GM21526 (cell line): ENCODE results near the gene ATG16L1.
A peak's percentile ranks its signal among the peaks of the same experiment; 100 is the strongest.

Source experiments
- ATAC-seq: cut with Tn5 transposase; IDR thresholded peaks from one replicate; pipeline ENCODE4 v1.9.1; 2021; ENCODE audit warnings: moderate library complexity; ENCODE audit not compliant: unreplicated experiment, low FRiP score

The ATG16L1 gene

DNA sequence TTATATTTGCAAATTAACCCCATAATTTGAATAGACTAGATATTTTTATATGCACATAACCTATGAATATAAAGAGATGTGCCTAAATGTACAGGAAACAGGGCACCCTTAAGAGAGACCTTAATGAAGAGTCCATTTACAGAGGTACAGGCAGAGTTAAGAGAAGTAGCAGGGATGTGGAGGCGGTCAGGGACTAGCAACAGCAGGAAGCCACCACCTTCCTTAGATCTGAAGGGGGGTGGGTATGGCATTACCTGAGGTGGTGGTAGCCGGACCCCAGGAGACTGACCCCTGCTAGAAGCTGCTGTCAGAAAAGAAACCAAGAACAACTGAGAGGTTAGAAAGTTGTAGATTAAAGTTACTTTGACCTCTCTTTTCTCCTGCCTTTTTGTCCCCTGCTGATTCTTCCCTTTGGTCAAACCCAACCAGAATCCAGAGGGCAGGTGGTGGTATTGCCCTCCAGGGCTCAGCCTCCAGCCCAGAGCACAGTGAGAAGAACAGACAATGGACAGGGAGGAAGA lies 24.9 kb upstream of the ATG16L1 start:
- no peak for ATAC-seq

DNA sequence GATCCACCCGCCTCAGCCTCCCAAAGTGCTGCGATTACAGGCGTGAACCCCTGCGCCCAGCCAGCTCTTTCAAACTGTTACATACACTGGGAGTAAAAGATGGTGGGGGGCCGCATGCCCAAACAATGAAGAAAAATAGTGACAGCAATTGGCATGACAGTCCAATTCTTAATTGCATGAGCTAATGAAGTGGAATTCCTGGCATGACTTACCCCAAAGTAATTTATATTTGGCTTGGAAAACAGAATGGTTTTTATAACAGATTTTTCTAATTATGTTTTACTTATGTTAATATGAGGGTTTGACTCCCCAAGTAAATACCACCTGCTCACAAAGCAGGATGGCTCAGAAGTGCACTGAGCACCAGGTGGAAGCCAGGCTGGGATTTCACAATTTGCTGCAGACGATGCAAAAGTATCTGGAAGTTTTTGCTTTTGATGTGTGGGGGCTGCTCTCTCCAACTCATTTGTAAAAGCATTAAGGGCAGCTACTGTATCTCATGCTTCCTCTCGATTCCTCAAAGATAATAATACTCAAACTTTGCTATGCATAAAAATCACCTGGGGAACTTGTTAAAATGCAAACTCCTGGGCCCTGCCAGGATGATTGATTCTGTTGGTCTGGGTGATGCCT lies 24.0 kb upstream of the ATG16L1 start:
- ATAC-seq: no peak

GRCh38 chr2:233228376-233228775 lies 23.1 kb upstream of the ATG16L1 start:
- ATAC-seq: no peak

- ATAC-seq: no peak
Observed at GRCh38 chr2:233233618-233234230, 17.7 kb upstream of the ATG16L1 start.

DNA sequence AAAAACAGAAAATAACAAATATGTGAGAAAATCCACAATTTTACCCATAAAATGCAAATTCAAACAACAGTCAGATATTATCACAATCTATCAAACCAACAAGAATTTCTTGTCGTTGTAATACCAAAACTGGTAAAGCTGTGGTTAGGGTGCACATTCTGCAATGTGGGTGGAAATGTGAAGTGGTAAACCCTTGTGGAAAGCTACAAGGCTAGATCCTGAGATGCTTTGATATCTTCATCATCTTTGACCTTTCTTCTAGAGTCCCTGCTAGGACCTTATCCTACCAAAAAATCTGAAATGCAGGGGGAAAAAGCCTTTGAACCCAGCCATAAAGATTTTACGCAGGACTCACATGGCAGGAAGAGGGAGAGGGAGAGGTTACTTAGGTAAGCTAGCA lies 17.2 kb upstream of the ATG16L1 start:
- ATAC-seq: no peak

GRCh38 chr2:233234996-233235395 lies 16.5 kb upstream of the ATG16L1 start:
- ATAC-seq: no peak

- ATAC-seq: no peak
Observed at GRCh38 chr2:233235977-233236376, 15.5 kb upstream of the ATG16L1 start.

GRCh38 chr2:233236820-233237589 lies 14.5 kb upstream of the ATG16L1 start:
- no peak for ATAC-seq

DNA sequence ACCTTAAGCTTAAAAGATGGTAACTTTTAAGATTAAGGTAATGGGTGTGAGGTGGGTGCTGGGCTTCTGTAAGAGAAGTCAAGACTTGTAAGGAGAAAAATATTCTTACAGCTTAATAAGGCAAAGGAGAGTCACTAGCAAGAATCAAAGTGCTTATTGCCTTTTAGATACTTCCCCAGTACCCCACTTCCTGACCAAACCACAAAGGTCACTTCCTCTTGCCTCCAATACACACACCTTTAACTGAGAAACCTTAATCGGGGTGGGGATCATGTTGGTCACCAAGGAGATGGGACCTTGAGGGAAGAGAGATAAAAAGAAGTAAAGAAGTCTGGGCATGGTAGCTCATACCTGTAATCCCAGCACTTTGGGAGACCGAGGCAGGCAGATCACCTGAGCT lies 10.6 kb upstream of the ATG16L1 start:
- peak; percentile 66 for ATAC-seq

- no peak for ATAC-seq
Observed at GRCh38 chr2:233241803-233242202, 9.7 kb upstream of the ATG16L1 start.

GRCh38 chr2:233242231-233242927 lies 9.1 kb upstream of the ATG16L1 start:
- no peak for ATAC-seq

DNA sequence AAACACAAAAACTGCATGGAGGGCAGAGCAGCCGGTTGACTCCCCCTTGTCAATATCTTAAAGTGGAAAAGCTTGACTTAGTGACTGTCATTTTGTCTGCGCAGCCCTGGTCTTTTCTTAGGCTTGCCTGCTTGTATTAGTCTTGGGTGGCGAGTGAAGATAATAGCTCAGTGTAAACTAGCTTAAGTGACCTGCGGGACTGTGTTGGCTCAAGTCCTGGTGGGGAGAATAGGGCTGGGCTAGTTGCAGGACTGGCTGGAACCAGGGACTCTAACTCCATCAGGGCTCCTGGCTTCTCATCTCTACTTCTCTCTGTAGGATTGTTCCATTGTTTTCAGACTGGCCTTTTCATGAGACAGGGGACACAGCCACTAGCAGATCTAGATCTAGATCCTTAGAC lies 8.1 kb upstream of the ATG16L1 start:
- ATAC-seq: no peak

DNA sequence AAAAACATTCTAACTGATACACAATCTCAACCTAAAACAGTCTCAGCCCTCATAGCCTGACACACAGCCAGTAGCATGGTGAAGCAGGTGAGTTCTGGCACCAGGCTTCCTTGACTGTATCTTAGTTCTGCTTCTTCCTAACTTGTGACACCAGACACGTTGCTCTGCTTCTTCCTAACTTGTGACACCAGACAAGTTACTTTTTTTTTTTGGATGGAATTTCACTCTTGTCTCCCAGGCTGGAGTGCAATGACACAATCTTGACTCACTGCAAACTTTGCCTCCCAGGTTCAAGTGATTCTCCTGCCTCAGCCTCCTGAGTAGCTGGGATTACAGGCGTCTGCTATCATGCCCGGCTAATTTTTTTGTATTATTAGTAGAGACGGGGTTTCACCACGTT lies 6.7 kb upstream of the ATG16L1 start:
- ATAC-seq: no peak

- ATAC-seq: no peak
Observed at GRCh38 chr2:233245406-233245805, 6.1 kb upstream of the ATG16L1 start.

DNA sequence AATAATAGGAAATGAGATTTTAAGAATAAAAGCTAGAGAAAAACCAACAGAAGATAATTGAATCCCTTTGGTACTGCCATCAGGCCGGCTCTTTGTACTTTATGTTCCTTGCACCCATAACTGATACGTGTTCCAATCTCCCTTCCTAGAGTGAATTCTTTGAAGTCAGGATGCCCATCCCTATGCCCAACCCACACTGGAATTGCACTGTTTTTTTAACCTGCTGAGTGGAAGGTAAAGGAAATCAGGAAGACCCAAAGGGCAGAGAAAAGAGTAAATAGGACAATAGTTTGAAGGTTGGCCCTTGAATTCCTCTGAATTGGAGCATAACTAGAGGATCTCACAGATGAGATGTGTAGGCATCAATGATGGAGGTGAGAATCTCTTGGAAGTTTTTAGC lies 4.4 kb upstream of the ATG16L1 start:
- no peak for ATAC-seq

DNA sequence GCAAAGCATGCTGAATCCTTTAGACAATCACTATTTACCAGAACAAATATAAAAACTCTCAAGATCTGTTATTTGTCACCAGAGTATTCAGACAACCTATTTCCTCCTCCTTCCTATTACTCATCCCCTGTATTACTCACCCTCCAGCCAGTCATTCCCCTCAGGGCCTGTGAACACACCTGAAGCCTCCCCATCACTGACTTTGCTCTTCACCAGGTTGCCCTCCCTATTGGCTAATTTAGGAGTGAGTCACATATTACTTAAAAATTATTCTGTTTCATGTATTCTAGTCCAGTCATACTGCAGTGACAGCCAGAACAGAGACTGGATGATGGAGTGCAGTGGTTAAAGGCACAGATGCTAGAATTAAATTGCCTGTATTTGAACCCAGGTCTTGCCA lies 3.7 kb upstream of the ATG16L1 start:
- no peak for ATAC-seq

GRCh38 chr2:233248999-233249398 lies 2.5 kb upstream of the ATG16L1 start:
- no peak for ATAC-seq

DNA sequence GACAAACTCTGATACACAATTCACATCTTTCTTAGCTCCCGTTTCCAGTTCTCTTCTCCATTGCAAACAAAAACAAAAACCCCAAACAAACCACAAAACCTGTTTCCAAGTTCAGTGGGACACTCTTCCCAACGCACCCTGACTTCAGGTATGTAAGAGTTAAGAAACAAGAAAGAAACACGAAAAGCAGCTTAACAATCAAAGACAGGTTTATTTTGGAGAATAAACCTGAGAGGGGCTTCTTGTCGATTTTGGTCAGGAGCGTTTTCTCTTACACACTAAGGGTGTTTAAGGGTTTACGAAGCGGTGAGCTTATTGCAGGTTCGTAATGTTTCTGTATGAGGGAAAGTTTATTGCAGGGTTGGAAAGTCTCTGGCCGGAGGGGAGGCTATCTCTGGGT lies 905 bp upstream of the ATG16L1 start:
- no peak for ATAC-seq

- ATAC-seq: no peak
Observed at GRCh38 chr2:233250985-233251305, 528 bp upstream of the ATG16L1 start.

DNA sequence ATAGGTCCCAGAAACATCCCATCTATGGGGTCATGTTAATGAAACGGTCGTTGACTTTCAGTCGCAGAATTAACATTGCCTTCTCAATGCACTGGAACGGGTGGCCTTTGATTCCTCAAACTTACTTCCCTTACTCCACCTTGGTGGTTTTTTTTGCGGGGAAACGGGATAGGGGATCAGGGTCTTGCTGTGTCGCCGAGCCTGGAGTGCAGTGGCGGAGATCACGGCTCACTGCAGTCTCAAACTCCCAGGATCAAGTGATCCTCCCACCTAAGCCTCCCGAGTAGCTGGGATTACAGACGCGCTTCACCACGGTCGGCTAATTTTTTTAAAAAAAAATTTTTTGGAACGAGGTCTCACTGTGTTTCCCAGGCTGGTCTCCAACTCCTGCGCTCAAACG lies 754 bp downstream of the ATG16L1 start:
- ATAC-seq: no peak

DNA sequence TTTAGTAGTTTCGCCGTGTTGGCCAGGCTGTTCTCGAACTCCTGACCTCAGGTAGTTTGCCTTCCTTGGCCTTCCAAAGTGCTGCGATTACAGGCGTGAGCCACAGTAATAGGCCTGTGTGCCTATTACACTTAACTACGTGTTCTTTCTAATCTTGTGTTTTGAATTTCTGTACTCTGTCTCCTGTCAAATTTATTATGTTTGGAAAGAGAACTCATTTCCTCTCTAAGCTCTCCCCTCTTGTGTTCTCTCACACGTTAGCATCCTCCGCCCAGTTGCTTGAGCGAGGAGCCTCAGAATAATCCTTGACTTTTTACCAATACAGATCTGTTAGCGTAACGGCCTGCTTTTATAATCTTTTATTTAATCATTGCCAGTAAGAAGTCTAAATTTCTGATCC lies 3.7 kb downstream of the ATG16L1 start:
- ATAC-seq: no peak
